CD8-positive, alpha-beta memory T cell (primary cell): ENCODE data around the gene CTH. TPM values are rescaled to one million over a fixed set of nuclear protein-coding genes. Genes with fewer than 3 reads are reported as not detected.
"Not testable (repeated sequence)": the region's sequence is repeated elsewhere in the genome, so short reads cannot be mapped to it uniquely, and the experiment has no call there.

Experiments used
- CTCF ChIA-PET: fragments of 350-600 bp; sonication (Branson Sonifier 250); formaldehyde crosslinking; loops from one replicate; lab custom pipeline; 2021; ENCODE audit warnings: antibody characterized with exemption; lab: Charles Lee
- POLR2A ChIA-PET: fragments of 350-600 bp; sonication (Branson Sonifier 250); formaldehyde crosslinking; loops from one replicate; lab custom pipeline; 2021; ENCODE audit warnings: antibody characterized with exemption; lab: Charles Lee
- DNase-seq, 5 donors: peaks; one replicate each; pipeline versions ENCODE4 v3.0.0 to v3.0.0-alpha.2; 2020 to 2022; ENCODE audit warnings: mixed read lengths in 1 of 5
- H3K27ac ChIP-seq: one replicate; pipeline ENCODE4 v1.7.0; 2013; ENCODE audit warnings: low read depth, mild to moderate bottlenecking, low read length, moderate library complexity
- H3K27me3 ChIP-seq: 2 replicates; pipeline ENCODE4 v1.7.0; 2013; ENCODE audit warnings: low read length, mild to moderate bottlenecking; ENCODE audit not compliant: insufficient read depth, poor library complexity, severe bottlenecking
- H3K36me3 ChIP-seq: 2 replicates; pipeline ENCODE4 v1.7.0; 2013; ENCODE audit warnings: mild to moderate bottlenecking, low read length, moderate library complexity; ENCODE audit not compliant: insufficient read depth
- H3K4me1 ChIP-seq: 2 replicates; pipeline ENCODE4 v1.7.0; 2013; ENCODE audit warnings: mild to moderate bottlenecking, low read length, moderate library complexity; ENCODE audit not compliant: insufficient read depth
- H3K4me3 ChIP-seq: 2 replicates; pipeline ENCODE4 v1.7.0; 2013; ENCODE audit warnings: mild to moderate bottlenecking, low read length
- H3K9me3 ChIP-seq: 2 replicates; pipeline ENCODE4 v1.7.0; 2013; ENCODE audit warnings: mild to moderate bottlenecking, low read length
- H3K27ac Mint-ChIP-seq, 8 donors: one replicate each; pipeline ENCODE4 v1.8.0; 2020 to 2021; ENCODE audit warnings: mixed read lengths in 8 of 8, mild to moderate bottlenecking in 6 of 8, inconsistent platforms in 3 of 8, moderate library complexity in 3 of 8
- H3K27me3 Mint-ChIP-seq, 2 donors: one replicate each; pipeline ENCODE4 v1.8.0; 2020 to 2021; ENCODE audit warnings: mixed read lengths in 2 of 2, mild to moderate bottlenecking in 1 of 2, moderate library complexity in 1 of 2
- H3K36me3 Mint-ChIP-seq, 3 donors: one replicate each; pipeline ENCODE4 v1.8.0; 2020 to 2021; ENCODE audit warnings: mixed read lengths in 3 of 3, inconsistent platforms in 1 of 3, mild to moderate bottlenecking in 1 of 3
- H3K4me1 Mint-ChIP-seq, 3 donors: one replicate each; pipeline ENCODE4 v1.8.0; 2020 to 2021; ENCODE audit warnings: mixed read lengths in 3 of 3, inconsistent platforms in 1 of 3, mild to moderate bottlenecking in 1 of 3
- H3K4me3 Mint-ChIP-seq, 7 donors: one replicate each; pipeline ENCODE4 v1.8.0; 2020 to 2021; ENCODE audit warnings: mixed read lengths in 7 of 7, mild to moderate bottlenecking in 6 of 7, moderate library complexity in 4 of 7, inconsistent platforms in 2 of 7
- H3K9me3 Mint-ChIP-seq, 5 donors: one replicate each; pipeline ENCODE4 v1.8.0; 2020 to 2022; ENCODE audit warnings: mixed read lengths in 5 of 5, mild to moderate bottlenecking in 3 of 5, moderate library complexity in 2 of 5, inconsistent platforms in 1 of 5
- polyA plus RNA-seq: library from polyadenylated mRNA; unstranded; fragments of 300-500 nt; fragmentation: Illumina TruSeq; gene quantifications from one replicate; pipeline ENCODE4 v1.2.3, GENCODE V29; 2021
- total RNA-seq, 2 experiments: library from RNA; stranded (reverse); gene quantifications; one replicate each; pipeline ENCODE4 v1.2.3, GENCODE V29; 2021

Gene CTH
- total and polyA plus RNA-seq, 3 experiments from 2014 or later, result 2.5 to 9.5 (median 9.0) TPM

- H3K9me3 ChIP-seq, result no peaks in the 10 kb centered on the region
- no peaks in the 10 kb centered on the region for H3K27me3 ChIP-seq
- ChIA-PET POLR2A (no interaction called here), CTCF (no interaction called here)
- no peaks in the 10 kb centered on the region for H3K4me1 Mint-ChIP-seq
- no peaks in the 10 kb centered on the region for H3K9me3 Mint-ChIP-seq
- H3K4me3 Mint-ChIP-seq, result no peak overlapping the region
- no peaks in the 10 kb centered on the region for H3K4me1 ChIP-seq
- peaks cover 0 to 7% (median 0%) of the 10 kb centered on the region in 3 donors for H3K36me3 Mint-ChIP-seq
- no peak for DNase-seq
- no peak overlapping the region for H3K4me3 ChIP-seq
- no peak overlapping the region for H3K27ac Mint-ChIP-seq
- H3K36me3 ChIP-seq, result no peaks in the 10 kb centered on the region
- no peak overlapping the region for H3K27ac ChIP-seq
- H3K27me3 Mint-ChIP-seq, result peaks cover 8 to 18% of the 10 kb centered on the region in 2 donors
Measured at GRCh38 chr1:70465911-70466310, 54.8 kb downstream of the CTH start.

- no peaks in the 10 kb centered on the region for H3K27me3 ChIP-seq
- ChIA-PET POLR2A (no interaction called here), CTCF (no interaction called here)
- Mint-ChIP-seq H3K27me3 (peaks cover 9 to 18% of the 10 kb centered on the region in 2 donors), H3K36me3 (peaks cover 0 to 4% (median 0%) of the 10 kb centered on the region in 3 donors), H3K4me1 (no peaks in the 10 kb centered on the region), H3K9me3 (no peaks in the 10 kb centered on the region), H3K27ac (no peak overlapping the region), H3K4me3 (no peak overlapping the region)
- H3K9me3 ChIP-seq, result no peaks in the 10 kb centered on the region
- no peak overlapping the region for H3K4me3 ChIP-seq
- no peak for DNase-seq
- no peaks in the 10 kb centered on the region for H3K36me3 ChIP-seq
- H3K27ac ChIP-seq, result no peak overlapping the region
- H3K4me1 ChIP-seq, result no peaks in the 10 kb centered on the region
Measured at GRCh38 chr1:70467531-70467930, 56.5 kb downstream of the CTH start.

- ChIA-PET CTCF (no interaction called here), POLR2A (no interaction called here)
- H3K36me3 Mint-ChIP-seq, result peaks cover 0 to 4% (median 0%) of the 10 kb centered on the region in 3 donors
- Histone ChIP-seq H3K4me3 (no peak overlapping the region), H3K36me3 (no peaks in the 10 kb centered on the region), H3K4me1 (no peaks in the 10 kb centered on the region), H3K27me3 (no peaks in the 10 kb centered on the region), H3K27ac (no peak overlapping the region), H3K9me3 (no peaks in the 10 kb centered on the region)
- H3K4me1 Mint-ChIP-seq, result no peaks in the 10 kb centered on the region
- H3K27me3 Mint-ChIP-seq, result peaks cover 9 to 18% of the 10 kb centered on the region in 2 donors
- no peak overlapping the region for H3K27ac Mint-ChIP-seq
- H3K4me3 Mint-ChIP-seq, result no peak overlapping the region
- H3K9me3 Mint-ChIP-seq, result no peaks in the 10 kb centered on the region
- no peak for DNase-seq
Measured at GRCh38 chr1:70468180-70468579, 57.1 kb downstream of the CTH start.

- H3K36me3 ChIP-seq, H3K4me1 Mint-ChIP-seq, CTCF ChIA-PET, POLR2A ChIA-PET, H3K27ac ChIP-seq, DNase-seq, H3K36me3 Mint-ChIP-seq, H3K9me3 ChIP-seq, H3K4me3 ChIP-seq, H3K9me3 Mint-ChIP-seq, H3K4me3 Mint-ChIP-seq, H3K27me3 ChIP-seq, H3K4me1 ChIP-seq: not testable (repeated sequence)
- peaks cover 9 to 16% of the 10 kb centered on the region in 2 donors for H3K27me3 Mint-ChIP-seq
- H3K27ac Mint-ChIP-seq, result peak overlapping the region in 1 of 8 donors; percentile 25
Measured at GRCh38 chr1:70469184-70469583, 58.1 kb downstream of the CTH start.

GRCh38 chr1:70475023-70475422, 64.0 kb downstream of the CTH start:
- Mint-ChIP-seq H3K27me3 (peaks cover 1 to 3% of the 10 kb centered on the region in 2 donors), H3K4me1 (no peaks in the 10 kb centered on the region), H3K9me3 (no peaks in the 10 kb centered on the region), H3K27ac (no peak overlapping the region), H3K36me3 (no peaks in the 10 kb centered on the region), H3K4me3 (no peak overlapping the region)
- Histone ChIP-seq H3K36me3 (no peaks in the 10 kb centered on the region), H3K27me3 (no peaks in the 10 kb centered on the region), H3K4me3 (no peak overlapping the region), H3K4me1 (no peaks in the 10 kb centered on the region), H3K9me3 (no peaks in the 10 kb centered on the region), H3K27ac (no peak overlapping the region)
- ChIA-PET CTCF (no interaction called here), POLR2A (no interaction called here)
- DNase-seq, result no peak

- H3K4me1 Mint-ChIP-seq, result no peaks in the 10 kb centered on the region
- POLR2A ChIA-PET, result no interaction called here
Measured at GRCh38 chr1:70477090-70477489, 66.0 kb downstream of the CTH start.

GRCh38 chr1:70477905-70478304, 66.8 kb downstream of the CTH start:
- H3K36me3 Mint-ChIP-seq, CTCF ChIA-PET, H3K4me3 Mint-ChIP-seq, POLR2A ChIA-PET, DNase-seq, H3K27me3 ChIP-seq, H3K27me3 Mint-ChIP-seq, H3K4me1 ChIP-seq, H3K9me3 Mint-ChIP-seq, H3K9me3 ChIP-seq, H3K4me3 ChIP-seq, H3K27ac Mint-ChIP-seq, H3K36me3 ChIP-seq, H3K4me1 Mint-ChIP-seq, H3K27ac ChIP-seq: not testable (repeated sequence)

More at GRCh38 chr1:70477090-70477489, 66.0 kb downstream of the CTH start:
- CTCF ChIA-PET, result no interaction called here
- H3K36me3 Mint-ChIP-seq, result no peaks in the 10 kb centered on the region
- Histone ChIP-seq H3K36me3 (no peaks in the 10 kb centered on the region), H3K4me1 (no peaks in the 10 kb centered on the region), H3K4me3 (no peak overlapping the region), H3K27ac (no peak overlapping the region), H3K9me3 (no peaks in the 10 kb centered on the region), H3K27me3 (no peaks in the 10 kb centered on the region)
- no peak overlapping the region for H3K4me3 Mint-ChIP-seq
- no peak for DNase-seq
- H3K27me3 Mint-ChIP-seq, result peaks cover 0 to 3% of the 10 kb centered on the region in 2 donors
- no peaks in the 10 kb centered on the region for H3K9me3 Mint-ChIP-seq
- no peak overlapping the region for H3K27ac Mint-ChIP-seq

GRCh38 chr1:70483342-70483741, 72.3 kb downstream of the CTH start:
- H3K27me3 Mint-ChIP-seq, result peaks cover 6 to 11% of the 10 kb centered on the region in 2 donors
- H3K4me1 Mint-ChIP-seq, result no peaks in the 10 kb centered on the region
- no peak overlapping the region for H3K4me3 Mint-ChIP-seq
- no peaks in the 10 kb centered on the region for H3K9me3 ChIP-seq
- H3K36me3 Mint-ChIP-seq, result no peaks in the 10 kb centered on the region
- no peaks in the 10 kb centered on the region for H3K9me3 Mint-ChIP-seq
- no peak overlapping the region for H3K27ac ChIP-seq
- no peaks in the 10 kb centered on the region for H3K36me3 ChIP-seq
- ChIA-PET POLR2A (no interaction called here), CTCF (no interaction called here)
- H3K4me1 ChIP-seq, result no peaks in the 10 kb centered on the region
- no peak for DNase-seq
- H3K27ac Mint-ChIP-seq, result no peak overlapping the region
- H3K4me3 ChIP-seq, result no peak overlapping the region
- H3K27me3 ChIP-seq, result no peaks in the 10 kb centered on the region

GRCh38 chr1:70485624-70486023, 74.6 kb downstream of the CTH start:
- H3K9me3 ChIP-seq, result no peaks in the 10 kb centered on the region
- H3K27ac ChIP-seq, result no peak overlapping the region
- ChIA-PET CTCF (no interaction called here), POLR2A (no interaction called here)
- DNase-seq, result no peak
- Mint-ChIP-seq H3K4me3 (no peak overlapping the region), H3K36me3 (no peaks in the 10 kb centered on the region), H3K27ac (peak overlapping the region in 2 of 8 donors; percentile 1 to 26), H3K4me1 (no peaks in the 10 kb centered on the region), H3K27me3 (peaks cover 8 to 17% of the 10 kb centered on the region in 2 donors), H3K9me3 (peaks cover 0 to 5% (median 0%) of the 10 kb centered on the region in 5 donors)
- H3K4me1 ChIP-seq, result no peaks in the 10 kb centered on the region
- H3K36me3 ChIP-seq, result no peaks in the 10 kb centered on the region
- H3K27me3 ChIP-seq, result no peaks in the 10 kb centered on the region
- no peak overlapping the region for H3K4me3 ChIP-seq
